ENCODE results near the gene METTL25.

METTL25 gene

GRCh38 chr12:82473111-82473754, 114.9 kb downstream of the METTL25 start:
- DNase-seq (ENCODE audit: low read depth): no peak

- no peak for DNase-seq (ENCODE audit: low read depth)
Observed at GRCh38 chr12:82474181-82474797, 116.0 kb downstream of the METTL25 start.

GRCh38 chr12:82474798-82475184, 116.5 kb downstream of the METTL25 start:
- no peak for DNase-seq (ENCODE audit: low read depth)

- DNase-seq (ENCODE audit: low read depth): no peak
Observed at GRCh38 chr12:82475211-82475610, 116.9 kb downstream of the METTL25 start.

GRCh38 chr12:82476511-82476910, 118.2 kb downstream of the METTL25 start:
- no peak for DNase-seq (ENCODE audit: low read depth)

- no peak for DNase-seq (ENCODE audit: low read depth)
Observed at GRCh38 chr12:82479511-82479910, 121.2 kb downstream of the METTL25 start.

- DNase-seq (ENCODE audit: low read depth): no peak
Observed at GRCh38 chr12:82480606-82481005, 122.3 kb downstream of the METTL25 start.

- DNase-seq (ENCODE audit: low read depth): no peak
Observed at GRCh38 chr12:82481954-82482353, 123.6 kb downstream of the METTL25 start.

GRCh38 chr12:82486524-82487235, 128.4 kb downstream of the METTL25 start:
- DNase-seq (ENCODE audit: low read depth): peak; percentile 14

GRCh38 chr12:82504409-82504808, 146.1 kb downstream of the METTL25 start:
- DNase-seq (ENCODE audit: low read depth): no peak

GRCh38 chr12:82505150-82505549, 146.8 kb downstream of the METTL25 start:
- DNase-seq (ENCODE audit: low read depth): no peak

GRCh38 chr12:82507686-82508085, 149.4 kb downstream of the METTL25 start:
- DNase-seq (ENCODE audit: low read depth): no peak

- no peak for DNase-seq (ENCODE audit: low read depth)
Observed at GRCh38 chr12:82510386-82510785, 152.1 kb downstream of the METTL25 start.

GRCh38 chr12:82514880-82515279, 156.6 kb downstream of the METTL25 start:
- DNase-seq (ENCODE audit: low read depth): no peak

GRCh38 chr12:82515652-82516051, 157.3 kb downstream of the METTL25 start:
- DNase-seq (ENCODE audit: low read depth): no peak

- DNase-seq (ENCODE audit: low read depth): no peak
Observed at GRCh38 chr12:82517027-82517426, 158.7 kb downstream of the METTL25 start.

GRCh38 chr12:82517808-82518207, 159.5 kb downstream of the METTL25 start:
- no peak for DNase-seq (ENCODE audit: low read depth)

GRCh38 chr12:82519510-82519909, 161.2 kb downstream of the METTL25 start:
- no peak for DNase-seq (ENCODE audit: low read depth)

- no peak for DNase-seq (ENCODE audit: low read depth)
Observed at GRCh38 chr12:82522285-82522684, 164.0 kb downstream of the METTL25 start.

GRCh38 chr12:82522762-82523161, 164.4 kb downstream of the METTL25 start:
- no peak for DNase-seq (ENCODE audit: low read depth)

- no peak for DNase-seq (ENCODE audit: low read depth)
Observed at GRCh38 chr12:82523996-82524395, 165.7 kb downstream of the METTL25 start.

- no peak for DNase-seq (ENCODE audit: low read depth)
Observed at GRCh38 chr12:82524641-82525040, 166.3 kb downstream of the METTL25 start.

GRCh38 chr12:82525616-82526015, 167.3 kb downstream of the METTL25 start:
- DNase-seq (ENCODE audit: low read depth): no peak

Measured in fibroblast of the conjunctiva (primary cell).